Neural cell (in vitro differentiated cells): ENCODE measurements around the gene WDFY3. TPM values are rescaled to one million over a fixed set of nuclear protein-coding genes. Genes with fewer than 3 reads are reported as not detected.

ENCODE experiments used
- H2AFZ ChIP-seq: fragments of 200-600, 300-800 bp; sonication (generic), shearing (Covaris generic); 2 replicates; pipeline ENCODE4 v1.6.0; 2014; ENCODE audit warnings: low read depth, mild to moderate bottlenecking, antibody characterized with exemption, low read length, moderate library complexity
- H3F3A ChIP-seq: fragments of 200-600 bp; shearing (Covaris generic); 2 replicates; pipeline ENCODE4 v1.6.1; 2016; ENCODE audit warnings: mild to moderate bottlenecking, moderate library complexity, mixed read lengths, antibody characterized with exemption, low read length; ENCODE audit not compliant: insufficient read depth, poor library complexity, severe bottlenecking
- H3K27ac ChIP-seq: fragments of 200-600, 300-800 bp; sonication (generic), shearing (Covaris generic); 2 replicates; pipeline ENCODE4 v1.5.1; 2014; ENCODE audit warnings: mild to moderate bottlenecking, low read length, moderate library complexity
- H3K27me3 ChIP-seq: fragments of 300-800, 200-600 bp; sonication (generic), shearing (Covaris generic); 2 replicates; pipeline ENCODE4 v1.6.0; 2014; ENCODE audit warnings: mild to moderate bottlenecking, low read depth, low read length, moderate library complexity; ENCODE audit not compliant: insufficient read depth
- H3K36me3 ChIP-seq: fragments of 300-800, 200-600 bp; sonication (generic), shearing (Covaris generic); 2 replicates; pipeline ENCODE4 v1.5.1; 2014; ENCODE audit warnings: mild to moderate bottlenecking, antibody characterized with exemption, low read length, moderate library complexity; ENCODE audit not compliant: insufficient read depth
- H3K4me2 ChIP-seq: fragments of 300-800, 200-600 bp; sonication (generic), shearing (Covaris generic); 2 replicates; pipeline ENCODE4 v1.6.0; 2014; ENCODE audit warnings: mild to moderate bottlenecking, low read length
- H3K4me3 ChIP-seq: fragments of 300-800, 200-600 bp; sonication (generic), shearing (Covaris generic); 2 replicates; pipeline ENCODE4 v1.5.1; 2014; ENCODE audit warnings: mild to moderate bottlenecking, low read length, moderate library complexity
- H3K79me2 ChIP-seq: fragments of 200-600 bp; shearing (Covaris generic); replicated peaks from 2 replicates; pipeline ENCODE4 v1.6.0; 2014; ENCODE audit warnings: mild to moderate bottlenecking, low read length, moderate library complexity; ENCODE audit not compliant: insufficient read depth
- H3K9ac ChIP-seq: fragments of 300-800, 200-600 bp; sonication (generic), shearing (Covaris generic); 2 replicates; pipeline ENCODE4 v1.6.1; 2016; ENCODE audit warnings: mild to moderate bottlenecking, low read length, mixed read lengths
- H3K9me2 ChIP-seq: fragments of 200-600 bp; shearing (Covaris generic); 2 replicates; pipeline ENCODE4 v1.6.1; 2016; ENCODE audit warnings: mild to moderate bottlenecking, low read length, mixed read lengths; ENCODE audit not compliant: insufficient read depth
- H3K9me3 ChIP-seq: fragments of 200-600, 300-800 bp; sonication (generic), shearing (Covaris generic); 2 replicates; pipeline ENCODE4 v1.6.1; 2016; ENCODE audit warnings: mild to moderate bottlenecking, mixed run types, low read length, moderate library complexity, mixed read lengths
- H4K20me1 ChIP-seq: fragments of 200-600 bp; shearing (Covaris generic); 2 replicates; pipeline ENCODE4 v1.6.1; 2016; ENCODE audit warnings: mild to moderate bottlenecking, mixed run types; ENCODE audit not compliant: insufficient read depth
- EP300 ChIP-seq: fragments of 450-650 bp; conservative IDR thresholded peaks from 2 replicates; pipeline ENCODE4 v1.6.1; 2014; ENCODE audit warnings: antibody characterized with exemption, mild to moderate bottlenecking, moderate library complexity; ENCODE audit not compliant: poor library complexity, severe bottlenecking
- EZH2 ChIP-seq: fragments of 200-600, 300-800 bp; shearing (Covaris generic), sonication (generic); IDR thresholded peaks from 2 replicates; pipeline ENCODE4 v1.6.1; 2014; ENCODE audit warnings: antibody characterized with exemption, low read length, borderline replicate concordance, mild to moderate bottlenecking; ENCODE audit not compliant: insufficient read depth, poor library complexity, severe bottlenecking
- MXI1 ChIP-seq: fragments of 450-650 bp; conservative IDR thresholded peaks from 2 replicates; pipeline ENCODE4 v1.6.1; 2014; ENCODE audit warnings: antibody characterized with exemption, mild to moderate bottlenecking; ENCODE audit not compliant: poor library complexity, severe bottlenecking
- POLR2AphosphoS5 ChIP-seq: IDR thresholded peaks from 2 replicates; pipeline ENCODE4 v1.6.1; 2012
- RAD21 ChIP-seq: fragments of 450-650 bp; conservative IDR thresholded peaks from 2 replicates; pipeline ENCODE4 v1.6.1; 2014; ENCODE audit warnings: antibody characterized with exemption, mild to moderate bottlenecking, moderate library complexity
- SMC3 ChIP-seq: fragments of 450-650 bp; conservative IDR thresholded peaks from 2 replicates; pipeline ENCODE4 v1.6.1; 2014; ENCODE audit warnings: antibody characterized with exemption, mild to moderate bottlenecking, moderate library complexity; ENCODE audit not compliant: poor library complexity
- TAF1 ChIP-seq: IDR thresholded peaks from 2 replicates; pipeline ENCODE4 v1.6.1; 2012; ENCODE audit warnings: low read depth
- polyA plus RNA-seq: library from polyadenylated mRNA; depleted of rRNA; stranded (reverse); fragments of >200 nt; gene quantifications from 2 replicates; pipeline ENCODE4 v1.2.3, GENCODE V29; 2014
- TF ChIP-seq, protein P1 (sequence below): IDR thresholded peaks from 2 replicates; pipeline ENCODE4 v1.6.1; 2012; ENCODE audit warnings: borderline replicate concordance
- TF ChIP-seq, protein P2 (sequence below): fragments of 450-650 bp; IDR thresholded peaks from 2 replicates; pipeline ENCODE4 v1.5.1; 2014; ENCODE audit warnings: antibody characterized with exemption, mild to moderate bottlenecking, moderate library complexity; ENCODE audit not compliant: poor library complexity, severe bottlenecking

The WDFY3 gene
- polyA plus RNA-seq, 1 donor from 2014 or later: 39.8 TPM

DNA sequence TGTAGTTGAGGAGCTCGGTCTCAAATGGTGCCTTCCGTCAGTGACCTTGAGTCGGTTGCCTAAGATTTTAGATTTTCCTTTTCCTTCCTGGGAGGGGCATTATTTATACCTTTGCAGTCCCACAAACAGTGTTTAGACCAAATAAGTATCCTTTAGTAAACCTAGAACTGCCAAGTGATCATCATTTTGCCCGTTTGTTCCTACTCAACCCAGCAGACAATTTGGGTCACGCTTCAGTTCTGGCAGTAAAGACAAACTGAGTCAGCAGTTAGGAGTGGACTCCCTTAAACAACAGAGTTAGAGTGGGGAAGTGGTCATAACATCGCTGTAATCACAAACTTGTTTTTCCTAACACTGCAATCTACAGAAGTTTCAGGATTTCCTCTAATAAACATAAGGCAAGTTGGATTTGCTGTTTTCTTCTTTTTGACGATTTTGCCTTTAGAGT is 777 bp upstream of the WDFY3 start:
- peak overlapping the region; percentile 95 for H3K9ac ChIP-seq
- no peaks in the 10 kb centered on the region for H3K9me2 ChIP-seq
- H3K4me3 ChIP-seq: peak overlapping the region; percentile 79
- H4K20me1 ChIP-seq: no peaks in the 10 kb centered on the region
- H3K9me3 ChIP-seq: no peaks in the 10 kb centered on the region
- H3K79me2 ChIP-seq: peaks cover 31% of the 10 kb centered on the region
- peak overlapping the region; percentile 83 for H3K4me2 ChIP-seq
- H2AFZ ChIP-seq: peak overlapping the region; percentile 48
- H3F3A ChIP-seq: peaks cover 9% of the 10 kb centered on the region
- H3K27me3 ChIP-seq: no peaks in the 10 kb centered on the region
- no peaks in the 10 kb centered on the region for H3K36me3 ChIP-seq
- H3K27ac ChIP-seq: peak overlapping the region; percentile 93
- TF ChIP-seq MXI1 (no peak), RAD21 (no peak), POLR2AphosphoS5 (no peak), EZH2 (no peak), EP300 (no peak), SMC3 (no peak), TAF1 (no peak)
- TF ChIP-seq, protein P1, sequence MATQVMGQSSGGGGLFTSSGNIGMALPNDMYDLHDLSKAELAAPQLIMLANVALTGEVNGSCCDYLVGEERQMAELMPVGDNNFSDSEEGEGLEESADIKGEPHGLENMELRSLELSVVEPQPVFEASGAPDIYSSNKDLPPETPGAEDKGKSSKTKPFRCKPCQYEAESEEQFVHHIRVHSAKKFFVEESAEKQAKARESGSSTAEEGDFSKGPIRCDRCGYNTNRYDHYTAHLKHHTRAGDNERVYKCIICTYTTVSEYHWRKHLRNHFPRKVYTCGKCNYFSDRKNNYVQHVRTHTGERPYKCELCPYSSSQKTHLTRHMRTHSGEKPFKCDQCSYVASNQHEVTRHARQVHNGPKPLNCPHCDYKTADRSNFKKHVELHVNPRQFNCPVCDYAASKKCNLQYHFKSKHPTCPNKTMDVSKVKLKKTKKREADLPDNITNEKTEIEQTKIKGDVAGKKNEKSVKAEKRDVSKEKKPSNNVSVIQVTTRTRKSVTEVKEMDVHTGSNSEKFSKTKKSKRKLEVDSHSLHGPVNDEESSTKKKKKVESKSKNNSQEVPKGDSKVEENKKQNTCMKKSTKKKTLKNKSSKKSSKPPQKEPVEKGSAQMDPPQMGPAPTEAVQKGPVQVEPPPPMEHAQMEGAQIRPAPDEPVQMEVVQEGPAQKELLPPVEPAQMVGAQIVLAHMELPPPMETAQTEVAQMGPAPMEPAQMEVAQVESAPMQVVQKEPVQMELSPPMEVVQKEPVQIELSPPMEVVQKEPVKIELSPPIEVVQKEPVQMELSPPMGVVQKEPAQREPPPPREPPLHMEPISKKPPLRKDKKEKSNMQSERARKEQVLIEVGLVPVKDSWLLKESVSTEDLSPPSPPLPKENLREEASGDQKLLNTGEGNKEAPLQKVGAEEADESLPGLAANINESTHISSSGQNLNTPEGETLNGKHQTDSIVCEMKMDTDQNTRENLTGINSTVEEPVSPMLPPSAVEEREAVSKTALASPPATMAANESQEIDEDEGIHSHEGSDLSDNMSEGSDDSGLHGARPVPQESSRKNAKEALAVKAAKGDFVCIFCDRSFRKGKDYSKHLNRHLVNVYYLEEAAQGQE: no peak
- TF ChIP-seq, protein P2, sequence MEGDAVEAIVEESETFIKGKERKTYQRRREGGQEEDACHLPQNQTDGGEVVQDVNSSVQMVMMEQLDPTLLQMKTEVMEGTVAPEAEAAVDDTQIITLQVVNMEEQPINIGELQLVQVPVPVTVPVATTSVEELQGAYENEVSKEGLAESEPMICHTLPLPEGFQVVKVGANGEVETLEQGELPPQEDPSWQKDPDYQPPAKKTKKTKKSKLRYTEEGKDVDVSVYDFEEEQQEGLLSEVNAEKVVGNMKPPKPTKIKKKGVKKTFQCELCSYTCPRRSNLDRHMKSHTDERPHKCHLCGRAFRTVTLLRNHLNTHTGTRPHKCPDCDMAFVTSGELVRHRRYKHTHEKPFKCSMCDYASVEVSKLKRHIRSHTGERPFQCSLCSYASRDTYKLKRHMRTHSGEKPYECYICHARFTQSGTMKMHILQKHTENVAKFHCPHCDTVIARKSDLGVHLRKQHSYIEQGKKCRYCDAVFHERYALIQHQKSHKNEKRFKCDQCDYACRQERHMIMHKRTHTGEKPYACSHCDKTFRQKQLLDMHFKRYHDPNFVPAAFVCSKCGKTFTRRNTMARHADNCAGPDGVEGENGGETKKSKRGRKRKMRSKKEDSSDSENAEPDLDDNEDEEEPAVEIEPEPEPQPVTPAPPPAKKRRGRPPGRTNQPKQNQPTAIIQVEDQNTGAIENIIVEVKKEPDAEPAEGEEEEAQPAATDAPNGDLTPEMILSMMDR: no peak

DNA sequence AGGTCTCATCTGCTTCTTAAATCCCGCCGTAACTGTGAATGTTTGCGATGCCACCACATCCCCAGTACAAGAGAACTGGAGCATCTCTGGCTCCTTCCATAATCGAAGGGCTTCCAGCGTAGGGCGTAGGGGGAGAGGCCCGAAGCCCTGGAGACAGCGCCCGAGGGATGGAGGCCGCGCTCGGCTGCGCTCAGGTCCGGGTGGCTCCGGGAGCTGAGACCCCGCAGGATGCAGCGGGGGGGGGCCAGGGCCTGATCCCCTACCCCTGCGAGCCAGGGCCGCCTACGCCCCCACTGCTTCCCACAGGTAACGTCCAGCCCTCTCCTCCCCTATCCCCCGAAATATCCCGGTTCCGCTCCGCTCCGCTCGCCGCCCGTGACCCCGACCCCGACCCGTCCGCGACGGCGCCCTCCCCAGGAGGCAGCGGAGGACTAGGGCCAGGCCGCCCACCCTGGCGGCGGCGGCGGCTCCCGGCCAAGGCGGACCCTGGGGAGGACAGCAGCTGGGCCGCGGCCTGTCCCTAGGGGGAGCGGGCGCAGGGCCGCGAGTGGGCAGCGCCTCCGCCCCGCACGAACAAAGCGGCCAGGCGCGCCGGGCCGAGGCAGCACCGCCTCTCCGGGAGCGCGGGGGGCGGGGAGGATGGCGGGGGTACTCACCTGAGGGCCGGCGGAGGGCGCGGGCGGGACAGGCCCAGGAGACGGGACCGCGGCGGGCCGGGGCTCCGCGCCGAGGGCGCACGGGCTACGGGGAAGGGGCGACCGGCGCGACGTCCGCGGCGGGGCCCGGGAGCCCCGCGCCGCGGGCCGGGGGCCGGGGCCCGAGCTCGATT is 723 bp downstream of the WDFY3 start:
- no peaks in the 10 kb centered on the region for H3K27me3 ChIP-seq
- peak overlapping the region; percentile 79 for H3K4me3 ChIP-seq
- peak overlapping the region; percentile 95 for H3K4me2 ChIP-seq
- H4K20me1 ChIP-seq: no peaks in the 10 kb centered on the region
- H3K9me3 ChIP-seq: no peaks in the 10 kb centered on the region
- H3K36me3 ChIP-seq: no peaks in the 10 kb centered on the region
- H3K27ac ChIP-seq: peak overlapping the region; percentile 93
- H3K9me2 ChIP-seq: no peaks in the 10 kb centered on the region
- peaks cover 46% of the 10 kb centered on the region for H3K79me2 ChIP-seq
- peak overlapping the region; percentile 9 for H2AFZ ChIP-seq
- H3F3A ChIP-seq: peaks cover 9% of the 10 kb centered on the region
- peak; percentile 6 for TF ChIP-seq EP300
- TF ChIP-seq MXI1: no peak
- TF ChIP-seq, protein P2: peak; percentile 32
- TF ChIP-seq RAD21: peak; percentile 14
- peak; percentile 20 for TF ChIP-seq POLR2AphosphoS5
- TF ChIP-seq, protein P1: peak; percentile 60
- peak; percentile 35 for TF ChIP-seq SMC3
- TF ChIP-seq EZH2: no peak
- no peak for TF ChIP-seq TAF1
- H3K9ac ChIP-seq: peak overlapping the region; percentile 95
